Keratinocyte (primary cell): ENCODE results near the gene GALNT14. TPM values are rescaled to one million over a fixed set of nuclear protein-coding genes. Genes with fewer than 3 reads are reported as not detected.

Source experiments
- DNase-seq: peaks from one replicate; pipeline ENCODE4 v3.0.0-alpha.2; 2011; ENCODE audit warnings: low read depth, missing footprints, low spot score
- FAIRE-seq: peaks from 2 replicates; lab custom pipeline; 2011; peaks lifted over from hg19 to GRCh38; lab: Jason Lieb, UNC
- H2AFZ ChIP-seq: 2 replicates; pipeline ENCODE4 v1.6.0; 2012; ENCODE audit warnings: low read length, control low read depth, inconsistent platforms; ENCODE audit not compliant: control insufficient read depth
- H3K27ac ChIP-seq: 2 replicates; pipeline ENCODE4 v1.5.1; 2011; ENCODE audit warnings: low read length; ENCODE audit not compliant: control insufficient read depth, insufficient read depth
- H3K27me3 ChIP-seq: 3 replicates; pipeline ENCODE4 v1.6.0; 2011; ENCODE audit warnings: low read length; ENCODE audit not compliant: control insufficient read depth, insufficient read depth; ENCODE audit errors: extremely low read depth
- H3K36me3 ChIP-seq, 2 experiments: 2 replicates in 1 of 2; 3 replicates in 1 of 2; pipeline ENCODE4 v1.5.1; 2011; ENCODE audit warnings: low read length in 2 of 2, mild to moderate bottlenecking in 1 of 2; ENCODE audit not compliant: control insufficient read depth in 2 of 2, insufficient read depth in 2 of 2; ENCODE audit errors: extremely low read depth in 1 of 2
- H3K4me1 ChIP-seq: 3 replicates; pipeline ENCODE4 v1.5.1; 2011; ENCODE audit warnings: low read length; ENCODE audit not compliant: control insufficient read depth, insufficient read depth; ENCODE audit errors: extremely low read depth
- H3K4me2 ChIP-seq: 3 replicates; pipeline ENCODE4 v1.6.0; 2011; ENCODE audit warnings: low read depth, low read length; ENCODE audit not compliant: control insufficient read depth, insufficient read depth; ENCODE audit errors: extremely low read depth
- H3K4me3 ChIP-seq, 3 experiments: fragments of 200-600 bp in 1 of 3; sonication (generic) in 1 of 3; 2 replicates in 2 of 3; 3 replicates in 1 of 3; pipeline ENCODE4 v1.5.1; 2011 to 2016; ENCODE audit warnings: low read length in 3 of 3, mild to moderate bottlenecking in 3 of 3, control low read depth in 2 of 3, inconsistent platforms in 1 of 3, low read depth in 1 of 3, mixed read lengths in 1 of 3, mixed run types in 1 of 3, moderate library complexity in 1 of 3; ENCODE audit not compliant: control insufficient read depth in 2 of 3, insufficient read depth in 2 of 3; ENCODE audit errors: extremely low read depth in 1 of 3
- H3K79me2 ChIP-seq: 2 replicates; pipeline ENCODE4 v1.6.0; 2012; ENCODE audit warnings: low read length; ENCODE audit not compliant: control insufficient read depth, insufficient read depth
- H3K9ac ChIP-seq: 3 replicates; pipeline ENCODE4 v1.6.0; 2011; ENCODE audit warnings: low read length; ENCODE audit not compliant: control insufficient read depth, insufficient read depth; ENCODE audit errors: extremely low read depth
- H3K9me1 ChIP-seq: 3 replicates; pipeline ENCODE4 v1.6.0; 2011; ENCODE audit warnings: low read length; ENCODE audit not compliant: control insufficient read depth, insufficient read depth; ENCODE audit errors: extremely low read depth
- H3K9me3 ChIP-seq: 2 replicates; pipeline ENCODE4 v1.5.1; 2012; ENCODE audit warnings: low read depth, low read length; ENCODE audit not compliant: control insufficient read depth
- H4K20me1 ChIP-seq: 3 replicates; pipeline ENCODE4 v1.6.0; 2011; ENCODE audit warnings: low read length; ENCODE audit not compliant: control insufficient read depth, insufficient read depth; ENCODE audit errors: extremely low read depth
- EZH2 ChIP-seq: IDR thresholded peaks from one replicate; pipeline ENCODE4 v1.6.1; 2012; ENCODE audit warnings: inconsistent platforms, mild to moderate bottlenecking, low read length, moderate library complexity
- dilution Hi-C: fragments of 300-500 bp; cut with MboI; formaldehyde crosslinking; loops from one replicate; pipeline ENCODE4 v1.7.0; 2020; ENCODE audit warnings: low sequenced_read_pairs; ENCODE audit not compliant: extremely low pct_ligation_motif_present
- polyA plus RNA-seq, 5 experiments: library from polyadenylated mRNA; depleted of rRNA in 3 of 5; stranded (reverse) in 3 of 5; stranded (forward) in 1 of 5; unstranded in 1 of 5; fragments of >200 nt; gene quantifications; 1 replicate in 1 of 5; 2 replicates in 3 of 5; 3 replicates in 1 of 5; pipeline versions ENCODE4 v1.2.1 to v1.2.3, GENCODE V29; 2011 to 2012; ENCODE audit warnings: missing spikeins in 2 of 5, low read depth in 1 of 5, low replicate concordance in 1 of 5
- TF ChIP-seq, protein P1 (sequence below), 3 experiments: IDR thresholded peaks in 1 of 3; conservative IDR thresholded peaks in 1 of 3; optimal IDR thresholded peaks in 1 of 3; 2 replicates in 2 of 3; 3 replicates in 1 of 3; pipeline versions ENCODE3 to v1.5.1; 2011; ENCODE audit warnings: low read length in 3 of 3, mild to moderate bottlenecking in 3 of 3, moderate library complexity in 2 of 3, control low read depth in 1 of 3, inconsistent platforms in 1 of 3; ENCODE audit not compliant: insufficient read depth in 2 of 3; ENCODE audit errors: extremely low read depth in 1 of 3

GALNT14 gene
- polyA plus RNA-seq, 1 donor (not counting 4 experiments of a cell fraction or from before 2014, with no cell fraction given) = 27.4 TPM

DNA sequence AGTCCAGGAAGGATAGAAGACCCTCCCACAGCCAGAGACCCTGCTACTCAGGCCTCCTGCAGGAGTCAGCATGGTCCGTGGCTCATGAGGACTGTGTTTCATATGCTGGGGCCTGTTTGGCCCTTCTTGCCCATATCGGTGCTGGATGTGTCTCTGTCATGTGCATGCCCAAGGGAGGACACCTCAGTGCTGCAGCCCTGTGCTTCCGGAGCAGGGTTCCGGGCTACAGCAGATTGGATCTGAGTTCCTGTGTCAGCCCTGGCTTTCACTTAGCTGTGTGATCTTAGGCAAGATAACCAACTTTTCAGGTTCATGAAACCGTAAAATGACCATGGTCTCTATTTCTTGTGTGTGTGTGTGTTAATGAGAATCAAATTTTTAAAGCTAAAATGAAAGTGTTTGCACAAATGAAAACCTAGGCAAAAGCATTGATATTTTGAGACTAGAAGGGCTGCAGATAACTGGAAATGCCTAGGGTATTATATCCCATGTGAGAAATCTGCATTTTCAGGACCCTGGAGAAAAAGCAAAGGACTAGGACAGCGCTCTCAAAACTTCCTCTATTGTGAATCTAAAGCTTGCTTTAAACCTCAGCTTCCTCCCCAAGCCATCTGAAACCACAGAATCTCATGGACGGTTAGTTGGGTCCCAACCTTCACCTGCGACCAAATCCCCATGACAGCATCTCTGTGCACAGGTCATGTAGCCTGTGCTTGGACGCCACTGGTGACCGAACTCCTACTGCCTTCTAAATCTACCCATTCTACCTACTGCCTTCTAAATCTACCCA, 272.2 kb downstream of the GALNT14 start:
- no peak for TF ChIP-seq EZH2
- TF ChIP-seq, protein P1, sequence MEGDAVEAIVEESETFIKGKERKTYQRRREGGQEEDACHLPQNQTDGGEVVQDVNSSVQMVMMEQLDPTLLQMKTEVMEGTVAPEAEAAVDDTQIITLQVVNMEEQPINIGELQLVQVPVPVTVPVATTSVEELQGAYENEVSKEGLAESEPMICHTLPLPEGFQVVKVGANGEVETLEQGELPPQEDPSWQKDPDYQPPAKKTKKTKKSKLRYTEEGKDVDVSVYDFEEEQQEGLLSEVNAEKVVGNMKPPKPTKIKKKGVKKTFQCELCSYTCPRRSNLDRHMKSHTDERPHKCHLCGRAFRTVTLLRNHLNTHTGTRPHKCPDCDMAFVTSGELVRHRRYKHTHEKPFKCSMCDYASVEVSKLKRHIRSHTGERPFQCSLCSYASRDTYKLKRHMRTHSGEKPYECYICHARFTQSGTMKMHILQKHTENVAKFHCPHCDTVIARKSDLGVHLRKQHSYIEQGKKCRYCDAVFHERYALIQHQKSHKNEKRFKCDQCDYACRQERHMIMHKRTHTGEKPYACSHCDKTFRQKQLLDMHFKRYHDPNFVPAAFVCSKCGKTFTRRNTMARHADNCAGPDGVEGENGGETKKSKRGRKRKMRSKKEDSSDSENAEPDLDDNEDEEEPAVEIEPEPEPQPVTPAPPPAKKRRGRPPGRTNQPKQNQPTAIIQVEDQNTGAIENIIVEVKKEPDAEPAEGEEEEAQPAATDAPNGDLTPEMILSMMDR (optimal IDR thresholded peaks at IDR 0.05 in 1 of 3, IDR thresholded peaks at IDR 0.05 in 1 of 3, conservative IDR thresholded peaks at IDR 0.05 in 1 of 3; ENCODE audit: extremely low read depth in 1 of 3, insufficient read depth in 2 of 3, low read length in 3 of 3) = no peak
- no peaks in the 10 kb centered on the region for H3K9me3 ChIP-seq
- H3K9me1 ChIP-seq = no peaks in the 10 kb centered on the region
- no peaks in the 10 kb centered on the region for H4K20me1 ChIP-seq
- H3K4me2 ChIP-seq = no peak overlapping the region
- no peak overlapping the region for H3K9ac ChIP-seq
- no peak overlapping the region for H3K27ac ChIP-seq
- H3K4me1 ChIP-seq = no peaks in the 10 kb centered on the region
- FAIRE-seq = no peak
- no peaks in the 10 kb centered on the region for H3K79me2 ChIP-seq
- H3K36me3 ChIP-seq = no peaks in the 10 kb centered on the region
- DNase-seq = no peak
- H2AFZ ChIP-seq = no peak overlapping the region
- dilution Hi-C loops = no loop called here
- H3K27me3 ChIP-seq = peaks cover 6% of the 10 kb centered on the region
- no peak overlapping the region for H3K4me3 ChIP-seq

DNA sequence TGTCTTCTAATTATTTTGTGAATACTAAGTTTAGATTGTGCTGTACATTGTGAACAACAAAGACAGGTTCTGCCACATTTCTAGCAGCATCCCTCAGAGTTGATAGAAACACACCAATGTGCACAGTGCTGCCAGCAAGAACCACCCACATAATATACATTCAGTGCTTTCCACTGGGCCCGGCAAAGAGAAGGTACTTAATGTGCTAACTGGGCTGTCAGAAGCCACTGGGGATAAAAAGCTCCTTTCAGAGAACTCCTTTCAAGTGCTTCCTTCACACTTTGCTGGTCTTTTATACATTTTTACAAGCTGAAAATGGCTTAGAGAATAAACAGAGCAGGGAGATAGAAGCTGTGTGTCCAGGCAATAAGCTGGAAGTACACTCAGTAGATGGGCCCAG, 273.0 kb downstream of the GALNT14 start:
- Histone ChIP-seq H2AFZ (no peak overlapping the region), H3K4me2 (no peak overlapping the region), H3K36me3 (no peaks in the 10 kb centered on the region), H3K4me3 (no peak overlapping the region), H3K27ac (no peak overlapping the region), H3K9me1 (no peaks in the 10 kb centered on the region), H3K9ac (no peak overlapping the region), H3K9me3 (no peaks in the 10 kb centered on the region), H3K27me3 (peaks cover 6% of the 10 kb centered on the region), H4K20me1 (no peaks in the 10 kb centered on the region), H3K4me1 (no peaks in the 10 kb centered on the region), H3K79me2 (no peaks in the 10 kb centered on the region)
- TF ChIP-seq, protein P1 (optimal IDR thresholded peaks at IDR 0.05 in 1 of 3, IDR thresholded peaks at IDR 0.05 in 1 of 3, conservative IDR thresholded peaks at IDR 0.05 in 1 of 3; ENCODE audit: extremely low read depth in 1 of 3, insufficient read depth in 2 of 3, low read length in 3 of 3) = no peak
- TF ChIP-seq EZH2 = no peak
- dilution Hi-C loops = no loop called here
- no peak for DNase-seq
- no peak for FAIRE-seq
